NOMO-1 (cell line): ENCODE measurements around the gene F8.
A peak's percentile ranks its signal among the peaks of the same experiment; 100 is the strongest.
"Not testable (repeated sequence)": the region's sequence is repeated elsewhere in the genome, so short reads cannot be mapped to it uniquely, and the experiment has no call there.

Experiments
- DNase-seq, 2 experiments: peaks; one replicate each; lab custom pipeline; 2025; ENCODE audit not compliant: unreplicated experiment in 2 of 2; lab: John Stamatoyannopoulos, UW

The F8 gene

DNA sequence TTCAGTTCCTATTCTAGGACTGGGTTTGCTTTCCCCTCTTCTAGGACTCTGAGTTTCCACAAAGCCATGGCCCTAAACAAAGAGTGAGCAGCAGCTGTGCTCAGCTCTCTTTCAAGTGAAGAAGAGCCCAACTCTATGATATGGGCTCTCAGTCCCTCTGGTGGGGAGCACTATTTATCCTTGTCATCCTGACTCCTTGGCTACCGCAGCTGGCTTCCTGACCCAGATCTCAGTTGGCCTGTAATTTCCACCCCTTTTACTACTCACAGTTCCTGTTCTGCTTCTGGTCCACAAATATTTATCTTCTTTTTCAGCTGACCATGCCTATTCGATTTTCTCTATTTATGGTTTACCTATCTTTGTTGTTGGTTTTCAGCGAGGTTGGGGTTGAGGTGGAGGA lies 33.8 kb downstream of the F8 start:
- no peak for DNase-seq

DNA sequence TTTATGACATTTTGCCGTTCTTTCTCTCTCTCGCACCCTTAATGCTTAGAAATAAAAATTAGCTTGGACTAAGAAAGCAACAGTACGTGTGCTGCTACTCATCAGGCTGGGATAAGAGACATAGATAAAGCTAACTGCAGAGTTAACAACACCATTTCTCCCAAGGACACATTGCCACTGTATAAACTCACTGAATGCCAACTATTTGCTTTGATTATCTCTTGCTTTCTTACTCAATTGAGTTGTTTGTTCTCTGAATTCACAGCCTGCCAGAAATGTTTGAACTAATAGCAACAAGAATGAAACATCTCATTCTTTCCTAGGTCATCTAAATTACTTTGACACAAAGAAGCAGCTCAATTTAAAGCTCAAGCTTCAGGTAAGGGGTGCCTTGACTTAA lies 34.6 kb downstream of the F8 start:
- DNase-seq, result no peak

DNA sequence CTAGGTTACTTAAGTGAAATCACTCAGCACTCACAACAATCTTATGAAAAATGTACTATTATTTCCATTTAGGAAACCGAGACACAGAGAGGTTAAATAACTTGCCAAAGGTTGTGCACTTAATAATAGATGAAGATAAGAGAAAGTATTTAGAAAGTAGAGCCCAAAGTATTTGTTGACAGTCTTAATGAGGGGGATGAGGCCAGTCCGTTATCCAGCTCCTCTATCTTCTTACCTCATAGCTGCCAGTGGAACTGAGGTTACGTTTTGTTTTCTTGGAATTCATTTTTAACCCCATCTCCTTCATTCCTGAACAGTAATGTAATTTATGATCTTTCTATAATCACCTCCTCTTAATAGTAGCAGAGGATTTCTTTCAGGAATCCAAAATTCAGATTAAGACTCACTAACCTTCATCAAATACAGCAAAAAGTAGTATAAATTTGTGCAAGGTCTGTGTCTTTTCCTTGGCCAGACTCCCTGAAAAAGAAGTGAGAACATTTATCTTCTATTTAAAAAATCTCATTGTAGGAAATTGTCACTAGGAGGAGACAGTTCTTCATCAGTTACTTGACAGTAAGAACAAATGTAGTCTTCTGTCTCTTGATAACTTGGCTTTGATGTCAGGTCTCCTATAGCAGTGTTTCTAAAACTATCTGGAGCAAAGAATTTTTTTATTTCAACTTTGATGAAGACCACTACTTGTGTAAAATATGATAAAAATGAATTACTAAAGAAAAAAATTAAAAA lies 35.5 kb downstream of the F8 start:
- no peak for DNase-seq

DNA sequence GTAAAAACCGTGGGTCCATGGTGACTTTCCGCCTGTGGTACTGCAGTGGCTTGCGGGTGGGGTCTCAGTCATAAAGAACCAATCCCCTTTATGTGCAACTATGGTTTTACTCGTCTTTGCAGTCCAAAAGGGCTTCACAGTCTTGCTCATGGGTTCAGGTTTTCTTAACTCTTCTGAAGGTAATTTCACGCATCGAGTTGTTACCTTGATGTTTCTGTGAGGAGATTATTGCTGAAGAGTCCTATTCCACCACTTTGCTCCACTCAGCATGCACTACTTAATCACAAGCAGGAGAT lies 41.5 kb downstream of the F8 start:
- DNase-seq, result no peak

DNA sequence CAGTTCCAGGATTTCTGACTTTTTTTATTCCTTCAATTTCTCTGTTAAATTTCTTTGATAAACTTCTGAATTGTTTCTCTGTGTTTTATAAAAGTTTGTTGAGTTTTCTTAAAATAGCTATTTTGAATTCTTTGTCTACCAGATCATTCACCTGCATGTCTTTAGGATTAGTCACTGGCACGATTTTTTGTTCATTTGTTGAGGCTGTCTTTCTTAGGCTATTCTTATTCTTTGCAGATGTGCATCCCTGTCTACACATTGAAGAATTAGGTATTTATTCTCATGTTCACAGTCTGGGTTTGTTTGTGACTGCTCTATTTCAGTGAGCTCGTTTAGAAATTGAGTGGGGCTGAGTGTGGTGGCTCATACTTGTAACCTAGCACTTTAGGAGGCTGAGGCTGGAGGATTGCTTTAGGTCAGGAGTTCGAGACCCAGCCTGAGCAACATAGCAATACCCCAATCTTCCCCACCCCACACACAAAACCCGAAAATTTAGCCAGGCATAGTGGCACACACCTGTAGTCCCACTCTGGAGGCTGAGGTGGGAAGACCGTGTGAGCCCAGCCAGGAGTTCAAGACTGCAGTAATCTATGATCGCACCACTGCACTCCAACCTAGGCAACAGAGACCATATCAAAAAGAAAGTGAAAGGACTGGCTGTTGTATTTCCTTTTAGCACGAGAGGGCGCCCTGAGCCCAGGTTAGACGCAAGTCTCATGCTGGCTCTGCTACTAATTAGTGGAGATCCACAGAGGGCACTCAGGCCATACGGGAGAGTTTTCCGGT lies 42.0 kb downstream of the F8 start:
- peak; percentile 59 to 60 for DNase-seq

DNA sequence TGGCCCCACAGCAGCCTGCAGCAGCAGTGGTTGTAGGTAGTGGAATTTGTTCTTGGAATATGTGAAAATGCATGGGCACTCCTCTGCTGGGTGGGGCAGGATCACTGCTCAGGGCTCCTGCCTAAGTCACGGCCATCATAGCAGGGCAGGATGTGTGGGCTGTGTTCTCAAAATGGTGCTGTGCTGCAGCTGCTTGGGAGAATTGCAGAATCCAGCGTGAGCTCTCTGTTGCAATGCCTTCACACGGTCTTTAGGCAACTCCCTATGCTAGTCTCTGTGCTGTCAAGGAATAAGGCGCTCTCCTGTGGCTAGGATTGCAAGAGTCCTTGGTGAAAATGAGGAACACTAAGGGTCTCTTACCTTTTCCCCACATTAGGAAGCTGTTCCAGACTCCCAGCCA lies 42.9 kb downstream of the F8 start:
- no peak for DNase-seq

DNA sequence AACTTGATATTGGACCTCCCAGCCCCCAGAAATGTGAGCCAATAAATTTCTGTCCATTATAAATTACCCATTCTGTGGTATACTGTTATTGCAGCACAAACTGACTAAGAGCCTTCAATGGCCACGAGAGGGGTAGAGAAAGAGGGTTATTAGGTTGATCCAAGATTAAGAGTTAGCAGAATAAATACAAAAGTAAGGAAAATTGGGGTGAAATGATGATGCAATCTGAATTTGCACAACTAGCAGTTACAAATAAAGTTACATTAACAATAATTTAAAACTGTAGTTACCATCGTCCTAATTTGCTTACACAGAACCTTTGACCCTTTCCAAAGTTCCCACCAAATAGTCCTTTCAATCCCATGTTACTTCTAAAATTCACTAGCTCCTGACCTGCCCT lies 54.2 kb downstream of the F8 start:
- no peak for DNase-seq

DNA sequence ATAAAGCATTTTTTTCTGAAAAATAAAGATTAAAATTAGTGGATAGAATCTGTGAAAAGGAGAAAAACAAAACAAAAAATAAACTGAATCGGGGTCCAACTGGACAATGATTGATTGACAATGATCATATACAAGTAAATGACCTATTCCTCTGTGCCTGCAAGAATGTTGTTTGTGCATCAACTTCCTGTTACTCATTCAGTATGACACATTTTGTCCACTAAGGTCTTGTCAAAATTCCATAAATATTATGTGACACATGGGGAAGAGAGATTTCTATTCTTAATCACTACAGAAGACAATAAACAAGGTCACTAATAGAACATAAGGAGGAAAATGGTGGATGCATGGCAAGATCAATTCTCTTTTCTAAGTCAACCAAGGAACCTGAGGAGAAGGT lies 54.9 kb downstream of the F8 start:
- no peak for DNase-seq

DNA sequence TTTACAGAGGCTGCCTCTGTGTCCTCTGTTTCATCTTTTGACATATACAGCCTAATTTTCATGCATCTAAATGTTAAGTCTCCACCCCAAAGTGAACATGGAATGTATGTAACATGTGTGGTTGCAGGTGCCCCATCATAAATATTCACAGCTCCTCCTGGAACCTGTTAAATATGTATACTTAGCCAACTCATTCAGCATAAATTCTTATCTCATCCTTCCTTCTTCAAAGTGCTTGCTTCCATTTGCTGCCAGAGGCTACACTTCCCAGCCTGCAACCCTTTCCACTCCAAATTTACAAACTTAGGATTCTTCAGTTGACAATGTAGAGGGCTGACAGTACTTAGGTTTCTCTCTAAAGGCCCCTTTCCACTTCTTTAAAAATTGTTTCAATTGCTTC lies 60.6 kb downstream of the F8 start:
- no peak for DNase-seq

DNA sequence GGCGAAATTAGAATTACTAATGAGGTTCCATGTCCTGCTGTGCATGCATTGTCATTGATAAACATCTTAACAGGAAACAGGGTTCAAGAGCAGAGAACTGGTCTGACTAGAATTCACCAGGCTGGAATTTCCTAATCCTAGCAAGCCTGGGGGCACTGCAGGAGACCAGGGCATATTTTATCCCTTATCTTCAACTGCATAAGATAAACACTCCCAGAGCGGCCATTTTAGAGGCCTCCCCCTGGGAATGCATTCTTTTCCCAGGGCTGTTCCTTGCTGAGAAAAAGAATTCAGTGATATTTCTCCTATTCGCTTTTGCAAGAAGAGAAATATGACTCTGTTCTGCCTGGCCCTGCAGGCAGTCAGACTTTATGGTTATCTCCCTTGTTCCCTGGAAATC lies 66.7 kb downstream of the F8 start:
- DNase-seq, result not testable (repeated sequence)

DNA sequence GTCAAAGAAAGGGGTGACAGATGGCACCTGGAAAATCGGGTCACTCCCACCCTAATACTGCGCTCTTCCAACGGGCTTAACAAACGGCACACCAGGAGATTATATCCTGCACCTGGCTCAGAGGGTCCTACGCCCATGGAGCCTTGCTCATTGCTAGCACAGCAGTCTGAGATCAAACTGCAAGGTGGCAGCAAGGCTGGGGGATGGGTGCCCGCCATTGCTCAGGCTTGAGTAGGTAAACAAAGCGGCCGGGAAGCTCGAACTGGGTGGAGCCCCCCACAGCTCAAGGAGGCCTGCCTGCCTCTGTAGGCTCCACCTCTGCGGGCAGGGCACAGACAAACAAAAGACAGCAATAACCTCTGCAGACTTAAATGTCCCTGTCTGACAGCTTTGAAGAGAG lies 83.3 kb downstream of the F8 start:
- not testable (repeated sequence) for DNase-seq

DNA sequence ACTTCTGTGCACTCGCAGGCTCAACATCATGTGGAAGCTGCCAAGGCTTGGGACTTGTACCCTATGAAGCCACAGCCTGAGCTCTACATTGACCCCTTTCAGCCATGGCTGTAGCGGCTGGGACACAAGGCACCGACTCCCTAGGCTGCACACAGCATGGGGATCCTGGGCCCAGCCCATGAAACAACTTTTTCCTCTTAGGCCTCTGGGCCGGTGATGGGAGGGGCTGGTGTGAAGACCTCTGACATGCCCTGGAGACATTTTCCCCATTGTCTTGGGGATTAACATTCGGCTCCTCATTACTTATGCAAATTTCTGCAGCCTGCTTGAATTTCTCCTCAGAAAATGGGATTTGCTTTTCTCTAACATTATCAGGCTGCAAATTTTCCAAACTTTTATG lies 97.8 kb downstream of the F8 start:
- DNase-seq, result not testable (repeated sequence)

DNA sequence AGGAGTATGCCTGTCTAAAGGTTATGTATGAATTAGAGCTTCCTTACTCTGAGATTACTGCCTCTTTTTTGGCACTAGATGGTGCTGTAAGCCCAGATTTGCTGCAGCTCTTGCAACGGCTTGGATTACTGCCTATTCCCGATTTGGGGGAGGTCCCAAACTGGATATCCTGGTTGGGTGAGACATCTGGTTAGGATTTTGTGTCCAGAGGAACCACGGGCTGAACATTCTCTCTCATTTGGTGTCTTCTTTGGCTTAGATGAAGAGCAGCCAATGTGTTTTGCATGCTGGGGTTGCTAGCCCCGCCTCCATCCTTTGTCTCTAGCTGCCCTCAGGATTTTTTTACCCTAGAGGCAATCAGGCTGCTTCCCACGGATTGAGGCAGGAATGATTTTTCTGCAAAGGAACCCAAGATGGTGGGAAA lies 104.5 kb downstream of the F8 start:
- peak; percentile 12 to 42 for DNase-seq

DNA sequence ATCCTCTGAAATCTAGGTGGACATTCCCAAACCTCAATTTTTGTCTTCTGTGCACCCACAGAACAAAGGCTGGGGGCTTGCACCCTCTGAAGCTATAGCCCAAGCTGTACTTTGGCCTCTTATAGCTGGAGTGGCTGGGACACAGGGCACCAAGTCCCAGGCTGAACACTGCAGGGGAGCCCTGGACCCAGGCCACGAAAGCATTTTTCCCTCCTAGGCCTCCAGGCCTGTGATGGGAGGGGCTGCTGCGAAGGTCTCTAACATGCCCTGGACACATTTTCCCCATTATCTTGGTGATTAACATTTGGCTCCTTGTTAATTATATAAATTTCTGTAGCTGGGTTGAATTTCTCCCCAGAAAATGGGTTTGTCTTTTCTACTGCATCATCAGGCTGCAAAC lies 108.5 kb downstream of the F8 start:
- no peak for DNase-seq

DNA sequence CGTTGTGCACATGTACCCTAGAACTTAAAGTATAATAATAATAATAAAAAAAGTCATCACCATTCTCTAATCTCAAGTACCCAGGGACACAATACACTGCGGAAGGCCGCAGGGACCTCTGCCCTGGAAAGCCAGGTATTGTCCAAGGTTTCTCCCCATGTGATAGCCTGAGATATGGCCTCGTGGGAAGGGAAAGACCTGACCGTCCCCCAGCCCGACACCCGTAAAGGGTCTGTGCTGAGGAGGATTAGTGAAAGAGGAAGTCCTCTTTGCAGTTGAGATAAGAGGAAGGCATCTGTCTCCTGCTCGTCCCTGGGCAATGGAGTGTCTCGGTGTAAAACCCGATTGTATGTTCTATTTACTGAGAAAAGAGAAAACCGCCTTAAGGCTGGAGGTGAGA lies 112.0 kb downstream of the F8 start:
- not testable (repeated sequence) for DNase-seq

DNA sequence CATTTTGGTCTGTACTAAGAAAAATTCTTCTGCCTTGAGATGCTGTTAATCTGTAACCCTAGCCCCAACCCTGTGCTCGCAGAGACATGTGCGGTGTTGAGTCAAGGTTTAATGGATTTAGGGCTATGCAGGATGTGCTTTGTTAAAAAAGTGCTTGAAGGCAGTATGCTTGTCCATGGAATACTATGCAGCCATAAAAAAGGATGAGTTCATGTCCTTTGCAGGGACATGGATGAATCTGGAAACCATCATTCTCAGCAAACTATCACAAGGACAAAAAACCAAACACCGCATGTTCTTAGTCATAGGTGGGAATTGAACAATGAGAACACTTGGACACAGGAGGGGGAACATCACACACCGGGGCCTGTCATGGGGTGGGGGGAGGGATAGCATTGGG lies 112.5 kb downstream of the F8 start:
- DNase-seq, result not testable (repeated sequence)

DNA sequence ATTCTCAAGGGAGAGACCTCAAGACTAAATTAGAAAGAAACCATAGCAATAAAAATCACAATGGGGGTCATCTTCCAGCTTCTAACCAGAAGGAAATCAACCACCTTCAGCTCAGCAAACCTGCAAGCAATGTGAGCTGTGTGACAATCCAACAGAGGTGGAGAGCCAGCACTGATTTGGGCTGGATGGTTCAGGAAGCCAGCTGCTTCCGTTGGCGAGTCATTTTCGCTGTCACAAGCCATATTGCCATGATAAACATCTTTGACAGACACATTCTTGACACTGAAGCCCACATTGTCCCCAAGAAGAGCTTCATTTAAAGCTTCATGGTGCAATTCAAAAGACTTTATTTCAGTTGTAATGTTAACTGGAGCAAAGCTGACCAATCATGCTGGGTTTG lies 113.7 kb downstream of the F8 start:
- no peak for DNase-seq

DNA sequence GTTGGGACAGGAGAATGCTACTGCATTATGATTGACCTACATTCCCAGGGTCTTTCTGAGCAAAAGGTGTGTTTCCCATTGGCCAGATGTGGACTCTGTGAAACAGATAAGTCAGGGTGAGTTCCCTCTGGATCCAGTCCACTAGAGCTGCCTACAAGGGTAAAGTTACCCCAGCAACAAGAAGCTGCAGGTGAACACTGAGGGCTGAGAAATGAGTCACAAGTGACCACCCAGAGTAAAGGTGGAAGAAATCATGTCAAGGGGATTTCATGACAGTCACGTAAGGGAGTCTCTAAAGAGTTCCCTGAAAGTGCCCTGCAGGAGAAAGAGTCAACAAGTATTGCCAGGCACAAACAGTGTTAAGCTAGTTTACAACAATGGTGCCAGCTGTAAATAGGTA lies 120.1 kb downstream of the F8 start:
- DNase-seq, result no peak

DNA sequence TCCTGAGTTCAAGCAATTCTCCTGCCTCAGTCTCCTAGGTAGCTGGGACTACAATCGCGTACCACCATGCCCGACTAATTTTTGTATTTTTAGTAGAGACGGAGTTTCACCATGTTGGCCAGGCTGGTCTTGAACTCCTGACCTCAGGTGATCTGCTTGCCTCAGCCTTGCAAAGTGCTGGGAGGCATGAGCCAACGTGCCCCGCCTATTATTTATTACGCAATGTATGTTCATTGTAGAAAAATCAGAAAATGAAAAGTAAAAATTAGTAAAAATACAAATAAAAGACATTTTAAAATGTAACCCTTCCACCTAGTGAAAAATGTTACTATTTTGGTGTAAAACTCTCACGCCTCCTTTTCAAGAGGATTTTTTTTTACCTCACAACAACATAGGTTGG lies 122.2 kb downstream of the F8 start:
- no peak for DNase-seq

DNA sequence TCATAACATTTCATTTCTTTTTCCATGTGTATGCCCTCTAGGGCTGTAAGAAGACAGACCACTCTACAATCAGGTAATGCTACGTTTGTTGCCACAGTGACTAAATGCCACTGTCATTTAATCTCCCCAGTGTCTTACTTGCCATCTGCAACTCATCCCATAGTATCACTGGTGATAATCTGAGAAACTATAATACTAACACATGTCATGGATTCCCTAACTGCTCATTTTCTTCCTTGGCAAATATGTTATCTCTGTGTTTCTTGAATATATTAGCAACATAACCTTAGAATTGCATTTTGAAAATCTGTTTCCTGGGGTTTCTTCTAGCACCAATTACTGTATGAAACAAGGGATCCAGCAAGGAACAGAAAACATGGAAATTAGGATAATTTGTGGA lies 130.2 kb downstream of the F8 start:
- no peak for DNase-seq

DNA sequence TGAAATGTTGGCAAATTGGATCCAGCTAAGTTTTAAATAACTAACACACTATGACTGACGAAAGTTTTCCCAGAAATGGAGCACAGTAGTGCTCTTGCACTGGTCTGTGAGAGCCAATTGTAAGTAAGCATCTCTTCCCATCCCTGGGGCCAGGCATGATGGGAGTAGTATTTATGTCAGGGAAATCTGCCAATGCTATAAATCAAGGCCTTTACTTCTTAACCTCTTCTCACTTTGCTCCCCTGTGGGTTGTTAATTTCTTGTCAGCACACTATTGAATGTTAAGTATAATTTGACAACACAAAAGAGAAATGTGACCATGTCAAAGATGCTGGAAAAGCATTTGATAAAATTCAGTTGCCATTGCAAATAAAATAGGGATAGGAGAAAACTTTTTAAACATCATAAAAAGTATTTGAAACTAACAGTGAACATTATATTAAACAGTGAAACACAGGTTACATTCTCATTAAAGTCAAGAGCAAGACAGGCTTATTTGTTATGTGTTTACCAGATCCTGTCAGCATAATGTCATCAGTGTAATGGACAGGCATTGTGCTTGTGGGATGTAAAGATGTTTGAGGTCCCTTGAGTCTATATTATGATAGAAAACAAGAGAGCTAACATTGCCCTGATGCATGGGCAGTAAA lies 131.4 kb downstream of the F8 start:
- DNase-seq, result no peak

DNA sequence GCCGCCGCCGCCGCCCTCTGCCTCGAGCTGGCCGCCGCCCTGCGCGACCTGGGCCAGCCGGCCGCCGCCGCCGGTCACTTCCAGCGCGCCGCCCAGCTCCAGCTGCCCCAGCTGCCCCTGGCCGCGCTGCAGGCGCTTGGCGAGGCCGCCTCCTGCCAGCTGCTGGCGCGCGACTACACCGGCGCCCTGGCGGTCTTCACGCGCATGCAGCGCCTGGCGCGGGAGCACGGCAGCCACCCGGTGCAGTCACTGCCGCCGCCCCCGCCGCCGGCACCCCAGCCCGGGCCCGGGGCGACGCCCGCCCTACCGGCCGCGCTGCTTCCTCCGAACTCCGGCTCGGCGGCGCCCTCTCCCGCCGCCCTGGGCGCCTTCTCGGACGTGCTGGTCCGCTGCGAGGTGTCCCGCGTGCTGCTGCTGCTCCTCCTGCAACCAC lies 135.7 kb downstream of the F8 start:
- DNase-seq, result not testable (repeated sequence)
